Ovary (tissue), 9 donors: ENCODE data around the gene SLC6A4. TPM values are rescaled to one million over a fixed set of nuclear protein-coding genes. Genes with fewer than 3 reads are reported as not detected.

ENCODE experiments used
- DNase-seq, 5 donors: peaks; one replicate each; pipeline ENCODE4 v3.0.0-alpha.2; 2019 to 2020
- H3K27ac ChIP-seq, 2 donors: fragments of 200-600 bp; one replicate each; pipeline versions ENCODE4 v1.5.1 to v1.8.0; 2019 to 2022
- H3K27me3 ChIP-seq: fragments of 200-600 bp; one replicate; pipeline ENCODE4 v1.8.0; 2022
- H3K36me3 ChIP-seq: fragments of 200-600 bp; sonication (generic); one replicate; pipeline ENCODE4 v1.5.1; 2019
- H3K4me1 ChIP-seq: one replicate; pipeline ENCODE4 v1.8.1; 2013; ENCODE audit warnings: mild to moderate bottlenecking, moderate library complexity; ENCODE audit not compliant: insufficient read depth
- H3K4me3 ChIP-seq: fragments of 200-600 bp; sonication (generic); one replicate; pipeline ENCODE4 v1.5.1; 2017
- H3K9me3 ChIP-seq, 2 donors: fragments of 200-600 bp in 1 of 2; sonication (generic) in 1 of 2; one replicate each; pipeline versions ENCODE4 v1.5.1 to v1.8.1; 2013 to 2019; ENCODE audit warnings: mild to moderate bottlenecking in 1 of 2, moderate library complexity in 1 of 2
- CTCF ChIP-seq, 3 donors: fragments of 450-650 bp in 2 of 3; fragments of 200-600 bp in 1 of 3; IDR thresholded peaks; one replicate each; pipeline versions ENCODE4 v1.5.1 to v1.8.0; 2016 to 2022; ENCODE audit warnings: antibody characterized with exemption in 3 of 3, mild to moderate bottlenecking in 1 of 3
- EP300 ChIP-seq: sonication (generic); formaldehyde crosslinking; IDR thresholded peaks from one replicate; pipeline ENCODE4 v1.6.1; 2017; ENCODE audit warnings: antibody characterized with exemption
- POLR2A ChIP-seq: fragments of 450-650 bp; IDR thresholded peaks from one replicate; pipeline ENCODE4 v1.6.1; 2017; ENCODE audit warnings: antibody characterized with exemption, mild to moderate bottlenecking, moderate library complexity
- WGBS, 3 donors: extraction: QIAGEN DNeasy Blood & Tissue Kit in 1 of 3; methylation state at CpG; one replicate each; pipeline versions ENCODE4 v1.1.5 to v1.1.7; 2013 to 2017; 5-methylcytosine and 5-hydroxymethylcytosine counted together
- intact Hi-C, 4 donors: fragments of 100-400 bp; cut with DNase I; formaldehyde crosslinking; loops; one replicate each; pipeline versions ENCODE4 v1.11.0 to v1.15.1; 2022 to 2023
- polyA plus RNA-seq, 2 donors: library from polyadenylated mRNA; stranded (reverse); fragments of 200-250 nt in 1 of 2; fragments of 350-450 nt in 1 of 2; fragmentation: Illumina TruSeq in 1 of 2; extraction: RNeasy Lipid Tissue Mini Kit (QIAGEN cat#74804) in 1 of 2; gene quantifications; one replicate each; pipeline ENCODE4 v1.2.3, GENCODE V29; 2013 to 2014
- total RNA-seq, 7 donors: library from RNA; depleted of rRNA in 2 of 7; stranded (reverse); fragments of >200 nt in 2 of 7; fragmentation: NEBNext Ultra II Directional in 3 of 7; extraction: Animal tissue kit (Norgen Biotek cat#: 25700) in 3 of 7; gene quantifications; one replicate each; pipeline versions ENCODE4 v1.1.0 to v1.2.4, GENCODE V29; 2016 to 2023
- donor health status: DM: no; HTN: no; CAD: no; lungs with moderate emphysema.
- donor health status: DM: no; HTN: no; CAD: no.
- donor health status: Bipolar disorder and iron deficiency.
- donor health status: DM: yes; HTN: yes; CAD: no.
- donor health status: DM: no; HTN: no; CAD: no.
- donor health status: DM: yes; HTN: yes; CAD: no.

The SLC6A4 gene
- total and polyA plus RNA-seq, 9 donors = 0.05 to 8.3 (median 0.87) TPM; not detected in 4

DNA sequence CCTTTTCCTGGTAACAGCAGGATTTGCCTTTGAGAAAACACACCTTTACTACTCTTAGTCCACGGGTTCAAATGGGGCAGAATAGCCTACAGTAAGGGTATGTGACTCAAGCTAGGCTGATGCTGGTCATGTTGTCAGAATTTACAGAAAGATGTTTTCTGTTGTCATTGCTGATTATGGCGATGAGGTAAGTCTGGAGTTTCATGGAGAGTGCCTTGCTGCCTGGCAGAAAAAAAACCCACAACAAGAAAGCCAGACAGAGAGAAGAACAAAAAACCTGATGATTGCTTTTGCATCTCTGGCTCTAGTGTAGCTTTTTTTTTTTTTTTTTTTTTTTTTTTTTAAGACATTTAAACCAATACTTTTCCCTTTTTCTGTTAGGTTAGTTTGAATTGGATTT lies 47.9 kb downstream of the SLC6A4 start:
- no peak for TF ChIP-seq POLR2A
- H3K36me3 ChIP-seq = no peaks in the 10 kb centered on the region
- no peaks in the 10 kb centered on the region for H3K4me1 ChIP-seq
- no peaks in the 10 kb centered on the region for H3K27me3 ChIP-seq
- no peaks in the 10 kb centered on the region for H3K9me3 ChIP-seq
- intact Hi-C loops = no loop called here
- H3K27ac ChIP-seq = no peak overlapping the region
- no peak overlapping the region for H3K4me3 ChIP-seq
- WGBS, 3 donors = 72 to 82% (median 75%) methylated on average over 2 of the region's 2 CpGs
- no peak for DNase-seq

- DNase-seq = no peak
- Histone ChIP-seq H3K27me3 (no peaks in the 10 kb centered on the region), H3K9me3 (no peaks in the 10 kb centered on the region), H3K4me1 (no peaks in the 10 kb centered on the region), H3K4me3 (no peak overlapping the region), H3K36me3 (no peaks in the 10 kb centered on the region), H3K27ac (no peak overlapping the region)
- no peak for TF ChIP-seq CTCF (IDR thresholded peaks at IDR 0.05)
- no peak for TF ChIP-seq POLR2A
- TF ChIP-seq EP300 = no peak
- intact Hi-C loops = no loop called here
- 83 to 91% (median 88%) methylated on average over 1 of the region's 1 CpG for WGBS, 3 donors
These were observed 48.7 kb downstream of the SLC6A4 start for GRCh38 chr17:30186761-30187160.

DNA sequence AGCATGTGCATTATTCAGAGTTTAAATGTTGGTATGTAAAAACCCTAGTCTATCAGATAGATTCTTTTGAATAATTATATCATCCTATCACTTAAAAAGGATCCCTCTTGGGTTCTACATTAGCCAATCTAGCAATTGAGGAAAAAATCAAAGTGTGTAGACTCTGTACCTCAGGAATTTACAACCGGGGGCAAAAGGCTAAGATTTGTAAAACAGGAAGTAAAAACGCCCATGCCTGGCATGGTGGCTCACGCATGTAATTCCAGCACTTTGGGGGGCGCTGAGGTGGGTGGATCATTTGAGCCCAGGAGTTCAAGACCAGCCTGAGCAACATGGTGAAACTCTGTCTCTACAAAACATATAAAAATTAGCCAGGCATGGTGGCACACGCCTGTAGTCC lies 58.6 kb downstream of the SLC6A4 start:
- H3K9me3 ChIP-seq = no peaks in the 10 kb centered on the region
- no peak overlapping the region for H3K4me3 ChIP-seq
- H3K36me3 ChIP-seq = no peaks in the 10 kb centered on the region
- H3K27me3 ChIP-seq = no peaks in the 10 kb centered on the region
- 92 to 95% (median 94%) methylated on average over 5 of the region's 5 CpGs for WGBS, 3 donors
- DNase-seq = no peak
- intact Hi-C loops = no loop called here
- H3K4me1 ChIP-seq = no peaks in the 10 kb centered on the region
- H3K27ac ChIP-seq = no peak overlapping the region
- TF ChIP-seq POLR2A (no peak), EP300 (no peak), CTCF (IDR thresholded peaks at IDR 0.05) (no peak)

- Histone ChIP-seq H3K4me1 (no peaks in the 10 kb centered on the region), H3K36me3 (no peaks in the 10 kb centered on the region), H3K27me3 (no peaks in the 10 kb centered on the region), H3K9me3 (no peaks in the 10 kb centered on the region), H3K27ac (no peak overlapping the region), H3K4me3 (no peak overlapping the region)
- WGBS, 3 donors = 90 to 96% (median 91%) methylated on average over 1 of the region's 1 CpG
- intact Hi-C loops = no loop called here
- no peak for DNase-seq
- TF ChIP-seq CTCF (IDR thresholded peaks at IDR 0.05) = no peak
- no peak for TF ChIP-seq EP300
These were observed 60.9 kb downstream of the SLC6A4 start for GRCh38 chr17:30174556-30174955.

GRCh38 chr17:30173649-30174048 lies 61.8 kb downstream of the SLC6A4 start:
- no peaks in the 10 kb centered on the region for H3K27me3 ChIP-seq
- intact Hi-C loops = no loop called here
- TF ChIP-seq POLR2A = no peak
- TF ChIP-seq EP300 = no peak
- TF ChIP-seq CTCF (IDR thresholded peaks at IDR 0.05) = no peak
- 42 to 58% (median 54%) methylated on average over 2 of the region's 2 CpGs for WGBS, 3 donors
- no peaks in the 10 kb centered on the region for H3K36me3 ChIP-seq
- no peak for DNase-seq
- no peak overlapping the region for H3K27ac ChIP-seq
- no peaks in the 10 kb centered on the region for H3K9me3 ChIP-seq
- no peak overlapping the region for H3K4me3 ChIP-seq
- no peaks in the 10 kb centered on the region for H3K4me1 ChIP-seq
